IMR-90 (cell line): ENCODE measurements around the gene MAP7. TPM values are rescaled to one million over a fixed set of nuclear protein-coding genes. Genes with fewer than 3 reads are reported as not detected.

ENCODE experiments used
- ATAC-seq: fragments of 200-7000 bp; cut with Tn5 transposase; 2 replicates; pipeline ENCODE4 v1.9.1; 2020; ENCODE audit warnings: low read depth, mild to moderate bottlenecking, moderate library complexity
- BruUV-seq: library from RNA; stranded (reverse); fragments of 400-500 nt; replicated peaks from 2 replicates; lab custom pipeline; 2021; lab: Mats Ljungman, UMichigan
- CTCF ChIA-PET: fragments of 300-600 bp; formaldehyde crosslinking; extraction: SDS; loops from one replicate; lab custom pipeline; 2021; ENCODE audit warnings: antibody characterized with exemption; lab: Yijun Ruan, JAX
- POLR2A ChIA-PET: fragments of 300-600 bp; sonication (Branson Sonifier 250); formaldehyde crosslinking; loops from one replicate; lab custom pipeline; 2022; ENCODE audit warnings: antibody characterized with exemption; ENCODE audit not compliant: unreplicated experiment; lab: Charles Lee
- DNase-seq: peaks from one replicate; pipeline ENCODE4 v3.0.0; 2013
- H2AFZ ChIP-seq: replicated peaks from 2 replicates; pipeline ENCODE3; 2013; ENCODE audit warnings: low read length, mild to moderate bottlenecking; ENCODE audit not compliant: poor library complexity
- H2AK5ac ChIP-seq: 2 replicates; pipeline ENCODE4 v1.6.1; 2013; ENCODE audit warnings: low read depth, low read length, inconsistent platforms
- H2AK9ac ChIP-seq: replicated peaks from 2 replicates; pipeline ENCODE3; 2013; ENCODE audit warnings: mild to moderate bottlenecking, low read depth, low read length, moderate library complexity; ENCODE audit not compliant: poor library complexity
- H2BK120ac ChIP-seq: 2 replicates; pipeline ENCODE4 v1.6.1; 2013; ENCODE audit warnings: low read depth, low read length, inconsistent platforms
- H2BK15ac ChIP-seq: 3 replicates; pipeline ENCODE4 v1.6.1; 2013; ENCODE audit warnings: low read depth, low read length, inconsistent platforms
- H2BK20ac ChIP-seq: 2 replicates; pipeline ENCODE4 v1.6.1; 2013; ENCODE audit warnings: low read depth, mild to moderate bottlenecking, inconsistent platforms, low read length, moderate library complexity
- H2BK5ac ChIP-seq: 2 replicates; pipeline ENCODE4 v1.6.1; 2013; ENCODE audit warnings: mild to moderate bottlenecking, low read depth, low read length, inconsistent platforms; ENCODE audit not compliant: poor library complexity, severe bottlenecking
- H3K14ac ChIP-seq: replicated peaks from 2 replicates; pipeline ENCODE4 v1.6.1; 2013; ENCODE audit warnings: low read depth, low read length, inconsistent platforms
- H3K18ac ChIP-seq: 2 replicates; pipeline ENCODE4 v1.6.1; 2013; ENCODE audit warnings: low read depth, low read length, control low read depth
- H3K23ac ChIP-seq: 2 replicates; pipeline ENCODE4 v1.6.1; 2013; ENCODE audit warnings: low read depth, low read length, inconsistent platforms
- H3K27ac ChIP-seq: 2 replicates; pipeline ENCODE4 v1.5.1; 2013; ENCODE audit warnings: mild to moderate bottlenecking, control low read depth, low read length; ENCODE audit not compliant: insufficient read depth
- H3K27me3 ChIP-seq: 2 replicates; pipeline ENCODE4 v1.6.1; 2013; ENCODE audit warnings: low read length; ENCODE audit not compliant: control insufficient read depth, insufficient read depth
- H3K36me3 ChIP-seq: 2 replicates; pipeline ENCODE4 v1.6.1; 2013; ENCODE audit warnings: low read length, mixed read lengths; ENCODE audit not compliant: control insufficient read depth, insufficient read depth
- H3K4ac ChIP-seq: 2 replicates; pipeline ENCODE4 v1.6.1; 2013; ENCODE audit warnings: low read depth, low read length, inconsistent platforms
- H3K4me1 ChIP-seq: 2 replicates; pipeline ENCODE4 v1.6.1; 2013; ENCODE audit warnings: low read length, mixed read lengths; ENCODE audit not compliant: control insufficient read depth, insufficient read depth
- H3K4me2 ChIP-seq: 2 replicates; pipeline ENCODE4 v1.6.1; 2013; ENCODE audit warnings: low read depth, mild to moderate bottlenecking, control low read depth, low read length, moderate library complexity
- H3K4me3 ChIP-seq: 2 replicates; pipeline ENCODE4 v1.5.1; 2013; ENCODE audit warnings: low read depth, mild to moderate bottlenecking, control low read depth, low read length, moderate library complexity; ENCODE audit not compliant: insufficient read depth
- H3K56ac ChIP-seq: 2 replicates; pipeline ENCODE4 v1.6.1; 2013; ENCODE audit warnings: low read length, inconsistent platforms; ENCODE audit not compliant: insufficient read depth; ENCODE audit errors: extremely low read depth
- H3K79me1 ChIP-seq, 2 experiments: 2 replicates each; pipeline ENCODE4 v1.6.1; 2013; ENCODE audit warnings: low read length in 2 of 2, inconsistent platforms in 1 of 2, low read depth in 1 of 2
- H3K9ac ChIP-seq: 2 replicates; pipeline ENCODE4 v1.6.1; 2013; ENCODE audit warnings: low read depth, low read length, control low read depth
- H3K9me1 ChIP-seq: 2 replicates; pipeline ENCODE4 v1.6.1; 2013; ENCODE audit warnings: low read length, inconsistent platforms; ENCODE audit not compliant: insufficient read depth
- H3K9me3 ChIP-seq: 2 replicates; pipeline ENCODE4 v1.6.1; 2013; ENCODE audit warnings: low read length; ENCODE audit not compliant: control insufficient read depth, insufficient read depth
- H4K20me1 ChIP-seq: 2 replicates; pipeline ENCODE4 v1.6.1; 2013; ENCODE audit warnings: low read length, inconsistent platforms; ENCODE audit not compliant: insufficient read depth
- H4K5ac ChIP-seq: 2 replicates; pipeline ENCODE4 v1.6.1; 2013; ENCODE audit warnings: mild to moderate bottlenecking, low read depth, low read length, control low read depth
- H4K8ac ChIP-seq, 2 experiments: 2 replicates each; pipeline ENCODE4 v1.6.1; 2013; ENCODE audit warnings: low read depth in 2 of 2, low read length in 2 of 2, control low read depth in 1 of 2, inconsistent platforms in 1 of 2
- H4K91ac ChIP-seq: 2 replicates; pipeline ENCODE4 v1.6.1; 2013; ENCODE audit warnings: low read depth, low read length, inconsistent platforms; ENCODE audit not compliant: insufficient read depth
- BHLHE40 ChIP-seq: fragments of 150-350 bp; IDR thresholded peaks from 2 replicates; pipeline ENCODE4 v1.6.1; 2016; ENCODE audit warnings: mild to moderate bottlenecking, low read depth, low read length
- CEBPB ChIP-seq: IDR thresholded peaks from 2 replicates; pipeline ENCODE4 v1.6.1; 2012; ENCODE audit warnings: low read depth, low read length, improper control_type of control experiment
- CHD1 ChIP-seq: IDR thresholded peaks from 2 replicates; pipeline ENCODE4 v1.6.1; 2012; ENCODE audit warnings: low read depth, low read length, improper control_type of control experiment
- FOS ChIP-seq: fragments of 150-350 bp; IDR thresholded peaks from 2 replicates; pipeline ENCODE4 v1.6.1; 2016; ENCODE audit warnings: low read depth, low read length
- MAFK ChIP-seq: IDR thresholded peaks from 2 replicates; pipeline ENCODE4 v1.6.1; 2012; ENCODE audit warnings: low read depth, low read length, improper control_type of control experiment
- MAZ ChIP-seq: IDR thresholded peaks from 2 replicates; pipeline ENCODE4 v1.6.1; 2012; ENCODE audit warnings: low read depth, mild to moderate bottlenecking, low read length, improper control_type of control experiment, moderate library complexity, borderline replicate concordance
- MXI1 ChIP-seq: IDR thresholded peaks from 2 replicates; pipeline ENCODE4 v1.6.1; 2012; ENCODE audit warnings: low read depth, mild to moderate bottlenecking, low read length, moderate library complexity, borderline replicate concordance
- NFE2L2 ChIP-seq: fragments of 150-350 bp; IDR thresholded peaks from 2 replicates; pipeline ENCODE4 v1.6.1; 2016; ENCODE audit warnings: low read depth, mild to moderate bottlenecking, low read length
- POLR2A ChIP-seq: IDR thresholded peaks from 2 replicates; pipeline ENCODE4 v1.6.1; 2012; ENCODE audit warnings: mild to moderate bottlenecking, low read depth, low read length
- RAD21 ChIP-seq: IDR thresholded peaks from 2 replicates; pipeline ENCODE4 v1.6.1; 2012; ENCODE audit warnings: low read length, improper control_type of control experiment
- RCOR1 ChIP-seq: IDR thresholded peaks from 2 replicates; pipeline ENCODE4 v1.6.1; 2012; ENCODE audit warnings: mild to moderate bottlenecking, low read length, improper control_type of control experiment; ENCODE audit not compliant: insufficient replicate concordance
- RFX5 ChIP-seq: IDR thresholded peaks from 2 replicates; pipeline ENCODE4 v1.8.0; 2012; ENCODE audit warnings: low read depth, mild to moderate bottlenecking, low read length, moderate library complexity
- SMC3 ChIP-seq: fragments of 150-350 bp; IDR thresholded peaks from 2 replicates; pipeline ENCODE4 v1.6.1; 2016; ENCODE audit warnings: low read depth, mild to moderate bottlenecking, antibody characterized with exemption, low read length, moderate library complexity
- WGBS, 2 experiments: methylation state at CpG; one replicate each; pipeline versions ENCODE4 v1.1.5 to v1.1.7; 2013; ENCODE audit warnings: missing lambda C conversion rate in 2 of 2; ENCODE audit not compliant: insufficient read length in 1 of 2; ENCODE audit errors: extremely low coverage in 2 of 2; 5-methylcytosine and 5-hydroxymethylcytosine counted together
- dilution Hi-C: fragments of 300-500 bp; cut with HindIII; formaldehyde crosslinking; loops from one replicate; pipeline ENCODE4 v1.14.3; 2018; ENCODE audit warnings: low sequenced_read_pairs; ENCODE audit not compliant: unreplicated experiment
- in situ Hi-C: fragments of 300-500 bp; cut with MboI; formaldehyde crosslinking; loops from 3 replicates; pipeline ENCODE4 v1.14.3; 2019; ENCODE audit warnings: low sequenced_read_pairs, inconsistent platforms, mixed read lengths
- intact Hi-C: fragments of 100-400 bp; cut with micrococcal nuclease; formaldehyde crosslinking; loops from 2 replicates; pipeline ENCODE4 v1.10.0; 2022
- polyA plus RNA-seq, 3 experiments: library from polyadenylated mRNA; depleted of rRNA; stranded (reverse); fragments of >200 nt; gene quantifications; 2 replicates each; pipeline ENCODE4 v1.2.3, GENCODE V29; 2012; ENCODE audit warnings: low replicate concordance in 1 of 3
- total RNA-seq: library from RNA; depleted of rRNA; stranded (reverse); fragments of >200 nt; gene quantifications from 2 replicates; pipeline ENCODE4 v1.2.3, GENCODE V29; 2012
- TF ChIP-seq, protein P1 (sequence below): fragments of 150-350 bp; IDR thresholded peaks from 2 replicates; pipeline ENCODE4 v1.6.1; 2016; ENCODE audit warnings: low read depth, mild to moderate bottlenecking, low read length, moderate library complexity, borderline replicate concordance
- TF ChIP-seq, protein P2 (sequence below): conservative IDR thresholded peaks from 2 replicates; pipeline ENCODE4 v1.5.1; 2012; ENCODE audit warnings: mild to moderate bottlenecking, low read depth, low read length, improper control_type of control experiment
- TF ChIP-seq, protein P3 (sequence below): fragments of 150-350 bp; IDR thresholded peaks from 2 replicates; pipeline ENCODE4 v1.6.1; 2017; ENCODE audit warnings: mild to moderate bottlenecking, antibody characterized with exemption, low read length, low read depth

Gene MAP7
- total and polyA plus RNA-seq, 2 of the 4 experiments (the other 2 are of a cell fraction): 0.19 to 0.36 TPM

DNA sequence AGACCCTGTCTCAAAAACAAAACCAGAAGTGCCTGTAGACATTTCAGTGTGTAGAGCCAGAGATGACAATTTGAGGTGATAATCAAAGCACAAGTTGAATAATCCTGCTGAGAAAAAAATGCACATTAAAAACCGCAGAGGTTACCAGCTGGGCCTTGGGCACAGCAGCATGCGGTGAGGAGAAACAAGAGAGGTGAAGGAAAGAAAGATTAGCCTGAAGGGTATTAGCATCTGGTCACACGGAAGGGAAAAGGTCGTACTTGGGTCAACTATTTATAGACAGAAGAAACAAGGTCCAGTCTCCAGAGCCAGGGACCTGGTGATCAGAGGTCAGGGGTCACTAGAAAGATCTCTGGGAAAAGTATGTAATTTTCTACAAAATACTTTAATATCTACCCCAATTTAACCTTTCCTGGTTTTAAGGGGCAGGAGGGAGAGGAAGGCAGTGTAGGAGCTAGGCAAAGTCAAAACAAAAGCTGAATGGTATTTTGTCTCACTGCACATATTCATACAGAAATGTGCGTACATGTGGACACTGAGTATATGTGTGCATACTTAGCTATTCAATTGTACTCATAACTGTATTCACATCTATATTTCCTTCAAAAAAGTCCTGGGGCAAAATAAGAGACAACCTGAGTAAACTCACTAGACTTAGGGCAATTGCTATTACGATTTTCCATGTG is 10.1 kb downstream of the MAP7 start:
- POLR2A ChIA-PET: no interaction called here
- ATAC-seq (no peak), DNase-seq (no peak)
- no peak overlapping the region for H3K14ac ChIP-seq
- H2AK5ac ChIP-seq: no peak overlapping the region
- CTCF ChIA-PET: no interaction called here
- H4K5ac ChIP-seq: no peak overlapping the region
- no peak overlapping the region for H2BK120ac ChIP-seq
- no peaks in the 10 kb centered on the region for H3K9me1 ChIP-seq
- in situ Hi-C loops (loop anchor here (25.0 kb wide), 1 partner anchor 1078 kb away; no protein-coding TSS in a partner anchor), dilution Hi-C loops (no loop called here), intact Hi-C loops (loop anchor here (10.0 kb wide), 1 partner anchor 185 kb away; no protein-coding TSS in a partner anchor)
- WGBS, 2 experiments: 41% methylated on average over 3 of the region's 6 CpGs; no CpG with 5 or more reads in 1 of the 2 experiments
- no peak overlapping the region for H3K9ac ChIP-seq
- H3K4ac ChIP-seq: no peak overlapping the region
- BruUV-seq: no TSS peak
- H2BK20ac ChIP-seq: no peak overlapping the region
- H4K8ac ChIP-seq: no peak overlapping the region
- H2AK9ac ChIP-seq: no peak overlapping the region
- no peaks in the 10 kb centered on the region for H3K9me3 ChIP-seq
- H4K20me1 ChIP-seq: no peaks in the 10 kb centered on the region
- peaks cover 12% of the 10 kb centered on the region for H3K27me3 ChIP-seq
- no peak overlapping the region for H4K91ac ChIP-seq
- no peaks in the 10 kb centered on the region for H3K4me1 ChIP-seq
- H3K4me3 ChIP-seq: no peak overlapping the region
- H3K36me3 ChIP-seq: no peaks in the 10 kb centered on the region
- no peak overlapping the region for H3K4me2 ChIP-seq
- H2BK15ac ChIP-seq: no peak overlapping the region
- H3K27ac ChIP-seq: no peak overlapping the region
- H3K23ac ChIP-seq: no peak overlapping the region
- H3K18ac ChIP-seq: no peak overlapping the region
- TF ChIP-seq MAZ: no peak
- no peak for TF ChIP-seq CEBPB
- no peak for TF ChIP-seq RCOR1
- TF ChIP-seq POLR2A: no peak
- TF ChIP-seq NFE2L2: no peak
- no peak for TF ChIP-seq SMC3
- no peak for TF ChIP-seq RFX5
- TF ChIP-seq CHD1: no peak
- TF ChIP-seq, protein P1, sequence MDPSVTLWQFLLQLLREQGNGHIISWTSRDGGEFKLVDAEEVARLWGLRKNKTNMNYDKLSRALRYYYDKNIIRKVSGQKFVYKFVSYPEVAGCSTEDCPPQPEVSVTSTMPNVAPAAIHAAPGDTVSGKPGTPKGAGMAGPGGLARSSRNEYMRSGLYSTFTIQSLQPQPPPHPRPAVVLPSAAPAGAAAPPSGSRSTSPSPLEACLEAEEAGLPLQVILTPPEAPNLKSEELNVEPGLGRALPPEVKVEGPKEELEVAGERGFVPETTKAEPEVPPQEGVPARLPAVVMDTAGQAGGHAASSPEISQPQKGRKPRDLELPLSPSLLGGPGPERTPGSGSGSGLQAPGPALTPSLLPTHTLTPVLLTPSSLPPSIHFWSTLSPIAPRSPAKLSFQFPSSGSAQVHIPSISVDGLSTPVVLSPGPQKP: no peak
- no peak for TF ChIP-seq MAFK
- TF ChIP-seq, protein P2, sequence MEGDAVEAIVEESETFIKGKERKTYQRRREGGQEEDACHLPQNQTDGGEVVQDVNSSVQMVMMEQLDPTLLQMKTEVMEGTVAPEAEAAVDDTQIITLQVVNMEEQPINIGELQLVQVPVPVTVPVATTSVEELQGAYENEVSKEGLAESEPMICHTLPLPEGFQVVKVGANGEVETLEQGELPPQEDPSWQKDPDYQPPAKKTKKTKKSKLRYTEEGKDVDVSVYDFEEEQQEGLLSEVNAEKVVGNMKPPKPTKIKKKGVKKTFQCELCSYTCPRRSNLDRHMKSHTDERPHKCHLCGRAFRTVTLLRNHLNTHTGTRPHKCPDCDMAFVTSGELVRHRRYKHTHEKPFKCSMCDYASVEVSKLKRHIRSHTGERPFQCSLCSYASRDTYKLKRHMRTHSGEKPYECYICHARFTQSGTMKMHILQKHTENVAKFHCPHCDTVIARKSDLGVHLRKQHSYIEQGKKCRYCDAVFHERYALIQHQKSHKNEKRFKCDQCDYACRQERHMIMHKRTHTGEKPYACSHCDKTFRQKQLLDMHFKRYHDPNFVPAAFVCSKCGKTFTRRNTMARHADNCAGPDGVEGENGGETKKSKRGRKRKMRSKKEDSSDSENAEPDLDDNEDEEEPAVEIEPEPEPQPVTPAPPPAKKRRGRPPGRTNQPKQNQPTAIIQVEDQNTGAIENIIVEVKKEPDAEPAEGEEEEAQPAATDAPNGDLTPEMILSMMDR: no peak
- TF ChIP-seq RAD21: no peak
- no peak for TF ChIP-seq FOS
- no peak for TF ChIP-seq BHLHE40
- no peak for TF ChIP-seq MXI1
- TF ChIP-seq, protein P3, sequence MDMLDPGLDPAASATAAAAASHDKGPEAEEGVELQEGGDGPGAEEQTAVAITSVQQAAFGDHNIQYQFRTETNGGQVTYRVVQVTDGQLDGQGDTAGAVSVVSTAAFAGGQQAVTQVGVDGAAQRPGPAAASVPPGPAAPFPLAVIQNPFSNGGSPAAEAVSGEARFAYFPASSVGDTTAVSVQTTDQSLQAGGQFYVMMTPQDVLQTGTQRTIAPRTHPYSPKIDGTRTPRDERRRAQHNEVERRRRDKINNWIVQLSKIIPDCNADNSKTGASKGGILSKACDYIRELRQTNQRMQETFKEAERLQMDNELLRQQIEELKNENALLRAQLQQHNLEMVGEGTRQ: no peak
- H2BK5ac ChIP-seq: no peak overlapping the region
- H2AFZ ChIP-seq: no peak overlapping the region
- no peaks in the 10 kb centered on the region for H3K79me1 ChIP-seq
- H3K56ac ChIP-seq: no peak overlapping the region
